ENCODE results near the gene AIPL1.

The AIPL1 gene

GRCh38 chr17:6450926-6451832 is 16.3 kb upstream of the AIPL1 start:
- in situ Hi-C loops (cut with MboI; ENCODE audit: low pct_unique_long_range_greater_than_20kb, low sequenced_read_pairs, unreplicated experiment), result no loop called here
- no peak for DNase-seq (ENCODE audit: low spot score)
- no peak for TF ChIP-seq CTCF (IDR thresholded peaks at IDR 0.05; ENCODE audit: extremely low read depth, insufficient read depth, missing control alignments)

GRCh38 chr17:6449307-6449706 is 14.4 kb upstream of the AIPL1 start:
- TF ChIP-seq CTCF (IDR thresholded peaks at IDR 0.05; ENCODE audit: extremely low read depth, insufficient read depth, missing control alignments), result no peak
- no peak for DNase-seq (ENCODE audit: low spot score)
- in situ Hi-C loops (cut with MboI; ENCODE audit: low pct_unique_long_range_greater_than_20kb, low sequenced_read_pairs, unreplicated experiment), result loop anchor here (25.0 kb wide), 1 partner anchor 737 kb away; no protein-coding TSS in a partner anchor

- in situ Hi-C loops (cut with MboI; ENCODE audit: low pct_unique_long_range_greater_than_20kb, low sequenced_read_pairs, unreplicated experiment), result loop anchor here (25.0 kb wide), 1 partner anchor 736 kb away; no protein-coding TSS in a partner anchor
- no peak for TF ChIP-seq CTCF (IDR thresholded peaks at IDR 0.05; ENCODE audit: extremely low read depth, insufficient read depth, missing control alignments)
- no peak for DNase-seq (ENCODE audit: low spot score)
Measured at GRCh38 chr17:6448473-6448872, 13.6 kb upstream of the AIPL1 start.

DNA sequence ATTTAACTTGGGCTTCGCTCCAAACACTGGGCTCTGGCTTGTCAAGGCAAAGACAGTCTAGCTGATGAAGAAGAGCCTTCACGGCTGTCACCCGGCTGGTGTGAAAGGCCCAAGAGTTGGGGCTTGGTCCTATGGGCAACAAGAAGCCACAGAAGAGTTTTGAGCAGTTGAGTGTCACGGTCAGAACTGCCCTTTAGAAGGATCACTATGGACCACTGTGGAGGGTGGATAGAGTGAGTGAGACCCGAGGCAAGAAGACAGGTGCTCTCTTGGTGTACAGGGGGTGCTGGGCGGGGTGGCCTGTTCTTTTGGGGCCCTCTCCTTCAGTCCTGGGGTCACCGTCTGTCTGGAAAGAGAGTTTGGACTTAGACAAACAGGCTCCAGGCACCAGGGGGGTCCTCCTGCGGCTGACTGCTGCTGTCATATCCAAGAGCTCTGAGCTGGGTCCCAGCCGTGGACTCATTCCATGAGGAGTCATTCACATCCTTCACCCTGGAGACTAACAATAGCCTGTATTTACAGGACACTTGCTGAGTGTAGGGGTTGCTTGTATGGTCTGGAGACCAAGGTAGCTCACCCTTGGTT is 11.7 kb upstream of the AIPL1 start:
- in situ Hi-C loops (cut with MboI; ENCODE audit: low pct_unique_long_range_greater_than_20kb, low sequenced_read_pairs, unreplicated experiment), result loop anchor here (25.0 kb wide), 1 partner anchor 734 kb away; no protein-coding TSS in a partner anchor
- DNase-seq (ENCODE audit: low spot score), result no peak
- no peak for TF ChIP-seq CTCF (IDR thresholded peaks at IDR 0.05; ENCODE audit: extremely low read depth, insufficient read depth, missing control alignments)

GRCh38 chr17:6444571-6445335 is 9.8 kb upstream of the AIPL1 start:
- in situ Hi-C loops (cut with MboI; ENCODE audit: low pct_unique_long_range_greater_than_20kb, low sequenced_read_pairs, unreplicated experiment), result loop anchor here (25.0 kb wide), 1 partner anchor 732 kb away; no protein-coding TSS in a partner anchor
- no peak for DNase-seq (ENCODE audit: low spot score)
- no peak for TF ChIP-seq CTCF (IDR thresholded peaks at IDR 0.05; ENCODE audit: extremely low read depth, insufficient read depth, missing control alignments)

Measured in GM13977 (cell line).